Measurements from ENCODE around the gene SLC16A10. TPM values are rescaled to one million over a fixed set of nuclear protein-coding genes. Genes with fewer than 3 reads are reported as not detected.

SLC16A10 gene
- total and polyA plus RNA-seq, 2 of the 13 experiments (the other 11 are each of a cell fraction or from before 2014, with no cell fraction given): 8.2 to 20.1 TPM

Small RNA genes lying within 50 kb of the gene (small RNA-seq; reads per million reads assigned to genes)
- gene RNU6-960P (ENCODE audit: insufficient read depth in 2 of 3, insufficient read length in 3 of 3, low read depth in 2 of 3, low replicate concordance in 1 of 3): 0 reads per million in 3 experiments

Other genes with a start within 250 kb of the SLC16A10 start
- 123 and 180 TPM in 2 replicates for gene AMD1, start 212.7 kb upstream of the SLC16A10 start, total RNA-seq (2016; rRNA removed; fragmentation: Illumina TruSeq; extraction: Trizol)
- gene AMD1, start 212.7 kb upstream of the SLC16A10 start, polyA plus RNA-seq (2011; rRNA removed): 77.3 and 108 TPM in 2 replicates
- gene GTF3C6, start 128.8 kb upstream of the SLC16A10 start, total RNA-seq (2016; rRNA removed; fragmentation: Illumina TruSeq; extraction: Trizol): 160 and 195 TPM in 2 replicates
- gene GTF3C6, start 128.8 kb upstream of the SLC16A10 start, polyA plus RNA-seq (2011; rRNA removed): 19.3 and 21.6 TPM in 2 replicates
- gene RPF2, start 105.5 kb upstream of the SLC16A10 start, total RNA-seq (2016; rRNA removed; fragmentation: Illumina TruSeq; extraction: Trizol): 45.6 and 70.4 TPM in 2 replicates
- 18.4 and 25.1 TPM in 2 replicates for gene RPF2, start 105.5 kb upstream of the SLC16A10 start, polyA plus RNA-seq (2011; rRNA removed)